Activated CD8-positive, alpha-beta memory T cell treated with anti-CD3 and anti-CD28 coated beads for 4 hours (primary cell): ENCODE measurements around the gene CTU1.

Experiments
- DNase-seq, 2 donors: peaks; one replicate each; pipeline ENCODE4 v3.0.0-alpha.2; 2020; ENCODE audit warnings: low read depth in 2 of 2

Gene CTU1

DNA sequence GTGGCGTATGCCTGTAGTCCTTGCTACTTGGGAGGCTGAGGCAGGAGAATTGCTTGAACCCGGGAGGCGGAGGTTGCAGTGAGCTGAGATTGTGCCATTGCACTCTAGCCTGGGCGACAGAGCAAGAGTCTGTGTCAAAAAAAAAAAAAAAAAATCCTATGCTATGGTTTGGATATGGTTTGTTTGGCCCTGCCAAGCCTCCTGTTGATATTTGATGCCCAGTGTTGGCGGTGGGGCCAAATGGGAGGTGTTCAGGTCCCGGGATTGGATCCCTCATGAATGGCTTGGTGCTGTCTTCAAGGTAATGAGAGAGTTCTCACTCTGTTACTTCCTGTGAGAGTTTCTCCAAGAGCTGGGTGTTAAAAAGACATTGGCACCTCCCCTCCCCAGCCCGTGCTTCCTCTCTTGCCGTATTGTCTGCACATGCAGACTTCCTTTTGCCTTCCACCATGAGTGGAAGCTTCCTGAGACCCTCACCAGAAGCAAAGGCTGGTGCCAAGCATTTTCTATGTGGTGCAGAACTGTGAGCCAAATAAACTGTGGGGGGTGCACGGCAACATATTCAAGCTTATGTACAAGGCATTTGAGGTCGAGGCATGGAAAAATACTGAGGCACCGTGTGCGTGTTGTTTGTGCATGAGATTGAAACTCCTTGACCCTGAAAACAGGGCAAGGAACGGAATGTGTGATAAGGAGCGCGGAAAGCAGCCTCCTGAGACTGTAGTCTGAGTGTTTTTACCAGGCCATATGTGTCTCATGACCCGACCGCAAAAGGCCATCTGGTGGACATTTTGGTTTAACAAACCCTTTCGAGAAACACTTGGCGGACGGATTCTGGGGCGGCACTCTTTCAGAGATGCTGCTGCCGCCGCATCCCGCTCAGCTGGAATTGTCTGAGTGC lies 23.8 kb upstream of the CTU1 start:
- DNase-seq: no peak

GRCh38 chr19:51129716-51130115 lies 21.5 kb upstream of the CTU1 start:
- DNase-seq: no peak

GRCh38 chr19:51128227-51128626 lies 20.0 kb upstream of the CTU1 start:
- no peak for DNase-seq

- DNase-seq: no peak
Observed at GRCh38 chr19:51127755-51128154, 19.5 kb upstream of the CTU1 start.

GRCh38 chr19:51127032-51127431 lies 18.8 kb upstream of the CTU1 start:
- no peak for DNase-seq

DNA sequence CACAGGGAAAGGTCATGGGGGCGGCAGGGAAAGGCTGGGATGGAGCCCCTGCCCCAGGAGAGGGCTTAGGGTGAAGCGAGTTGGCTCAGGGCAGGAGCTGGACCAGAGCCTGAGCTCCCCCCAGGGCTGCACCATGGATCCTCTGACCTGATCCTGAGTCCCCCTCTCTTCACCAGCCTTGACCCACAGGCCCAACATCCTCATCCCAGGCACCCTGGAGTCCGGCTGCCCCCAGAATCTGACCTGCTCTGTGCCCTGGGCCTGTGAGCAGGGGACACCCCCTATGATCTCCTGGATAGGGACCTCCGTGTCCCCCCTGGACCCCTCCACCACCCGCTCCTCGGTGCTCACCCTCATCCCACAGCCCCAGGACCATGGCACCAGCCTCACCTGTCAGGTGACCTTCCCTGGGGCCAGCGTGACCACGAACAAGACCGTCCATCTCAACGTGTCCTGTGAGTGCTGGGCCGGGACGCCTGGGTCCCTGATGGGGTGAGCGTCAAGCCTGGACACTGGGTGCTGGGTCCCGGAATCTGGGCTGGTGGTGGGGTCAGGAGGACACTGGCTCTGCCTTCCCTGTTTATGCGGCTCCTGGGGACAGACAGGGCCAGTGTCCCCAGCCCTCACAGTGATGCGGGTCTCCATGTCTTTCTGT lies 17.3 kb upstream of the CTU1 start:
- DNase-seq: no peak

- DNase-seq: no peak
Observed at GRCh38 chr19:51124729-51125128, 16.5 kb upstream of the CTU1 start, which contains the start of gene SIGLEC9. TSS of gene SIGLEC9 (plus strand) at chr19:51124906. CDS start at chr19:51124975, 69 bp downstream.

- DNase-seq: no peak
Observed at GRCh38 chr19:51124216-51124615, 16.0 kb upstream of the CTU1 start.

DNA sequence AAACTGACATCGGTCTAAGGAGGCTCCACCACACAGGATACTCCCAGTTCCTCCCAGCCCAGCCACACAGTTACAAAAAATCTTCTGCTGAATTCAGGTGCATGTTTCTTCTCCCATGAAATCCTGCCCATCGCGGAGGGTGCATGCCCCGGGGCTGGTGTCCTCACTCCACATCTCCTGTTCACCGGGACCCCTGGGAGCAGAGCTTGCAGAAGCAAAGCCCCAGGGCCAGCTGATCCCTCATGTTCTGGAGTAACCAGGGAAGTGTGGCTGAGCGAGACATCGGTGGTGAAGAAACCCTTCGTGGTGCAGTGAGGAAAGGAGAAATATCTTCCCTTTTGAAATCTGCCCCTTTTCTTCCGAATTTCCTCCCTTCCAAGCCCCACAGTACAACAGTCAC lies 15.6 kb upstream of the CTU1 start:
- no peak for DNase-seq

DNA sequence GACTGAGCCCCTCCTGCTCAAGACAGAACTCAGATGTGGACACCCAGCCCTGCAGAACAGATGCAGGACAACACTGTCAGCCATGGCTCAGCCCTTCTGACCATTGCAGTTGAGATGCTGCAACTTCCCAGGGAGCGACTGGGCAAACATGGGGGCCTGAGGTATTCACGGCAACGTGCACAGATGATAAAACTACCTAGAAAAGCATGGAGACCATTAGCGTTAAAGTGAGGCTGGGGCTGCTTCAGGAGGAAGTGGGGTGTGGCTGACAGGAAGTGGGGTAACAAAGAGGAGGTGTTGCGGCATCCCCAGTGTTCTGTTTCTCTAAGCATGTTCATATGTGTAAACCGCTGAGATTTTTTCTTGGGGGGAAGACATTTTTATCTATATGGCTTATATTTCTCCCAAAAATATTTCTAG lies 15.2 kb upstream of the CTU1 start:
- DNase-seq: peak in 1 of 2 donors; percentile 38

- no peak for DNase-seq
Observed at GRCh38 chr19:51122112-51122981, 14.1 kb upstream of the CTU1 start.

DNA sequence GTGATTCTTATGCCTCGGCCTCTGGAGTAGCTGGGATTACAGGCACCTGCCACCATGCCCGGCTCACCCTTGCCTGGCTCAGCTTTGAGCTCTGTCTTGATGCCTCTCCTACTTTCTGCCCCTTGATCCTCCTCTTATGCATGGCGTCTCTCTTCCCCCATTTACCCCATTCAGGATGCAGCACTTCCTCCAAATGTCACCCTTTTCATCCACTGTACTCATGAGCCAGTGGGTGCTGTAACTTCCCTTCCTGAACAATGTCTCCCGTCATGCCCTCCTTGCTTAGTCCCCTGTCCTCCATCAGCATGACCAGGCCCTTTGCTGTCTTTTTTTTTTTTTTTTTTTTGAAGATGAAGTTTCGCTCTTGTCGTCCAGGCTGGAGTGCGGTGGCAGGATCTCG lies 13.0 kb upstream of the CTU1 start:
- no peak for DNase-seq

DNA sequence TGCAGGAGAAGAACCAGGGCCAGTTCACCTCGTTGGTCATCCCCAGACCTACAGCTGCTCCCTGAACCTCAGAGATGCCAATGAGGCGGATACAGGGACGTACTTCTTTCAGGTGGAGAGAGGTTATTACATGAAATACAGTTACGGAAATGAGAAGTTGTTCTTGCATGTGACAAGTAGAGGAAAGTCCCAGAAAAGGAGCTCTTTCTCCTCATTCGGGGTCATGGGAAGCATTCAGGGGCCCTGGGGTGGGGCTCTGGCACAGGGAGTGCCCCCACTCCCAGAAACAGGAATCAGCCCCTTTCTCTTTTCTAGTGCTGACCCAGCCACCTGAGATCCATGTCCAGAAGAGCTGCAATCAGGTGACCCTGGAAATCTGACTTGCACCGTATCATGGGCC lies 12.0 kb upstream of the CTU1 start:
- no peak for DNase-seq

DNA sequence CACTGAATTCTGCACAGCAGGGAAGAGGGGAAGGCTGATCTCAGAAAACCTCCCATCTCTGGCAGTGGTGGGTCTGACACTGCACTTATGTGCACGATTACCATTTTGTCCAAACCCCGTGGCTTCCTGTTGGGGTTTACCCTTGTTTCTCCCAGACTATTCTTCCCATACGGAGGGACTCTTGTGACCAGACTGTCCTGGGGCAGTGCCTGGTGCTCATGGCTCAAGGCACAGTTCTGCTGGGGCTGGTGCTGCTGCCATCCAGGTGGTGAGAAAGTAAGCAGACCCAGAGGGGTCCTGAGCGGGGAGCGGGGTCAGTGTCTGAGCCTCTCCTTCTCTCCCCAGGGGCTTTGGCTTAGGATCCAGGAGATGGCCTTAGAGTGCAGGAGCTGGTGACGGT lies 11.4 kb upstream of the CTU1 start:
- no peak for DNase-seq

GRCh38 chr19:51119101-51119500 lies 10.9 kb upstream of the CTU1 start:
- no peak for DNase-seq

- DNase-seq: no peak
Observed at GRCh38 chr19:51116736-51117286, 8.6 kb upstream of the CTU1 start.

GRCh38 chr19:51114087-51114729 lies 6.0 kb upstream of the CTU1 start:
- DNase-seq: no peak

- DNase-seq: no peak
Observed at GRCh38 chr19:51111606-51112005, 3.4 kb upstream of the CTU1 start.

- no peak for DNase-seq
Observed at GRCh38 chr19:51110666-51110971, 2.4 kb upstream of the CTU1 start.

DNA sequence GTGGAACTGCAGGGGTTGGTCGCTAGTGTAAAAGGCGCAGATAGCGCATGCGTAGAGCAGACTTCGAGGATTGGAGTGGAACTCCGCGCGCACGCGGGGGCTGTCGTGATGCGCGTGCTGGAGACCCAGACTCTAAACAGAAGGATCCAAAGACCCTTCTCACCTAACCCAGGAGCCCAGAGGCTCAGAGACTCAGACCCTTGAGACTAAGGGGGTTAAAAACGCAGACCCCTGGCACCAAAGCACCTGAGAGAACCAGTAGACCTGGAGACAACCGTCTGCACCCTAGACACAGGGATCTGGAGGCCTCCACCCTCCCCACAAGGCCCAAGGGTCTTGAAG lies 567 bp upstream of the CTU1 start:
- DNase-seq: no peak

GRCh38 chr19:51107406-51108065 lies 673 bp downstream of the CTU1 start:
- DNase-seq: no peak
